H54 (cell line): ENCODE data around the gene GRIA1.
"Not testable (repeated sequence)": the region's sequence is repeated elsewhere in the genome, so short reads cannot be mapped to it uniquely, and the experiment has no call there.

Experiments
- DNase-seq: peaks from one replicate; pipeline ENCODE4 v3.0.0; 2011; ENCODE audit warnings: low spot score, mixed read lengths; ENCODE audit not compliant: insufficient read length
- FAIRE-seq: peaks from 3 replicates; lab custom pipeline; 2011; peaks lifted over from hg19 to GRCh38; lab: Jason Lieb, UNC
- POLR2A ChIP-seq: IDR thresholded peaks from 2 replicates; pipeline ENCODE4 v1.6.1; 2011; ENCODE audit warnings: low read depth, mild to moderate bottlenecking, low read length

GRIA1 gene

DNA sequence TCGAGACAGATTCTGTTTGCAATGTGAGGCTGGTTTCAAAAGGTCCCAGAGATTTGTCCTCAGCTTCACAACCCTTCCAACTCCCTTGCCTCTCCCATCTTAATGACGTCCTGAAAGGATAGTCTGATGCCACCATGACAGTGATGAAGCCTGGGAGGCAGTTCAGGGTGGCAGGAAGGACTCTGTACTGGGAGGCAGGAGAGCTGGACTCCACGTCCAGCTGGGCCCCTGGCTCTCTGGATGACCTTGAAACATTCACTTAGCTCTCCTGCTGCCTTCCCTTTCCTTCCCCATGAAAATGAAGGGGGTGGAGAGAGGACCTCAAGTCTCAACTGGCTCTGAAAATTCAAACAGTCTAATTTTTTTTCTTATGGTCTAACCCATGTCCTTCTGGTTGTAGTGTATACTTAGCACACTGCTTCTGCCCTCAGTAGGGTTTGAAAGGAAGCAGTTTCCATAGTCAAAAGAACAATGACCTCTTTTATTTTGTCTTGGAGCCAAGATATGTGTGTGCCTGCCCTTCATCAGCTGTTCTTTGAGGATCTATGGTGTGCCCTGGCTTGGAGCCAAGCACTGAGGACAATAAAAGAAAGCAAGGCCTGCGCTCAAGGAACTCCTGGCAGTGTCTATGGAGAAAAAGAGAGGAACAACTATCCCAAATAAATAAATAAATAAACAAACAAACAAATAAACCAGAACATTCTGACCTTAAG lies 188.3 kb downstream of the GRIA1 start:
- no peak for TF ChIP-seq POLR2A

DNA sequence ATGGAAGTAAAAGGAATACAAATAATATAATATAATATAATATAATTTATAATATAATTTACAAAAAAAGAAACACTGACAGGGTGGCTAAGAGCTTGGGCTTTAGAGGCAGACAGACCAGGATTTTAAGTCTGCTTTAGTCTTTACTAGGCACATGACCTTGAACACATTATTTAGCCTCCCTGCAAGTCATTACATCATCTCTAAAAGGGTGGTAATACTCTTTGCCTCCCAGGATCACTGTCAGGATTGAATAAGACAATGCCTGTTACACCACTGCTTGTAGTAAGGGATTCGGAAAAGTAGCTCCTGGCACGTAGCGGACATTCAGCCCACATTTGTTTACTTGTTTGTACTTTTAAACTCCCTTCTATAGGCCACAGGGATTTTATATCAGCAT lies 199.8 kb downstream of the GRIA1 start:
- no peak for DNase-seq
- FAIRE-seq = no peak
- TF ChIP-seq POLR2A = no peak

More for the DNA sequence above, 188.3 kb downstream of the GRIA1 start:
- no peak for DNase-seq
- FAIRE-seq = no peak

DNA sequence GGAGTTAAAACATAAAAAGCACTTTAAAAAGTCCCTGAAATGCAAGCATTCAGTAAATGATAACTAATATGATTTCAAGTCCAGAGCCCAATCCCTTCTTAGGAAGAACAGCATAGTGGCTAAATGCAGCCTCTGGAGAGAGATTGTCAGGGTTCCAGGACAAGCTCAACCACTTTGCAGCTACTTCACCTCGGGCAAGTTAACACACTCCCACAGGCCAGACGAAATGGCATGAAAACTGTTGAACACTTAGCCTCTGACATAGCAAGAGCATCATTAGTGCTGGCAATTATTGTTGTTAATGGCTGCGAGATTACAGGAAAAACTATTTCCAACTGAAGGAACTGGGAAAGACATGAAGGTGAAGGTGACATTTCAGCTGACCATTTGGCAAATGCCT lies 205.8 kb downstream of the GRIA1 start:
- FAIRE-seq = no peak
- TF ChIP-seq POLR2A = no peak
- DNase-seq = no peak

DNA sequence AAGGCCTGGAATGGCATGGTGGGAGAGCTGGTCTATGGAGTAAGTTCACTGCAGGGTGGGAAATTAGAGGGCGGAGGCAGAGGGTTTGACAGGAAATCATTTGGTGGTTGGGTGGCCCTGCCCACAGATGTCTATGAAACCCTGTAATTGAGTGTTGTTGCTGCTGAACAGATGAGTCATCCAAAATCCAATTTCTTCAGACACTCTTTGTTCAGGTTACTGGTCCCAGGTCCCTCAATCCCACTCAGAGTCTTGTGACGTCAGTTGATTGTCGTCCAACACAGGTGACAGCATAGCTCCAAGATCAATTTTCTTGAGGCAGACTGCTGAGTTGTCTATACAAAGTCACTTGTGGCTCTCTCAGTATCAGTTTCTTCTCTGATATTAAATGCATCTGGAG lies 208.6 kb downstream of the GRIA1 start:
- FAIRE-seq (no peak), DNase-seq (no peak)
- TF ChIP-seq POLR2A = no peak

DNA sequence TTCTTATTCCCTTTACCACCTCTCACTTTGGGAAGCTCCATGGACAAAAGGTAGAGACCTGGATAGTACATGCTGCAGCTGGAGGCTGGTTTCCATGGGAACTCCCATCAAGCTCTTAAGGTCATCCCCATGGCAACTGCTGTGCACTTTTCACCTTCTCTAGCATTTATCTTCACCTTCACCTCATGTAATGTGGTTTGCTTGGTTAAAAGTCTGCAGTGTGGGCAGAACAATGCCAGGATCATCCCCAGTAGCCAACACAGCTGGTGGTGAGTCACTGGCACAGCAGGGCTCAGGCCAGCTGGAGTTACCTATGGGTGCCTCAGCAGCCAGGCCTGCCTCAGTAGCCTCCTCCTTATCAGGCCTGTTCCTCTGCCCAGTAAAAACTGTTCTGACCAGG lies 210.5 kb downstream of the GRIA1 start:
- FAIRE-seq (no peak), DNase-seq (no peak)
- TF ChIP-seq POLR2A = no peak

DNA sequence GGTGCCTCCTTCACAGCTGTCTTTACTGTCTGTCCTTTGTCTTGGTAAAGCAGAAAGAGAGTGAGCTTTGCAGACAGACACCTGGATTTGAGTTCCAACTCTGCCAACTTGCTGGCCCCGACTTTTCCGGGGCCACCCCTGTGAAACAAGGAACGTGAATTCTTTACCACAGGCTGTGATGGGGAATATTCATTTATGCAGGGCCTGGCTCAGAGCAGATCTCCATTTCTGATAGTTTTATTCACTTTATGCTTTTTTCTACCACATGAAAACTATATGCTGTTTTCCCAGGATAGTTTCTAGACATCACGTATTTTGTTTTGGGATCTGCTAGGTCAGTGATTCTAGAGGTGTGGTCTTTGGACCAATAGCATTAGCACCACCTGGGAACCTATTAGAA lies 211.8 kb downstream of the GRIA1 start:
- FAIRE-seq (no peak), DNase-seq (no peak)
- no peak for TF ChIP-seq POLR2A

DNA sequence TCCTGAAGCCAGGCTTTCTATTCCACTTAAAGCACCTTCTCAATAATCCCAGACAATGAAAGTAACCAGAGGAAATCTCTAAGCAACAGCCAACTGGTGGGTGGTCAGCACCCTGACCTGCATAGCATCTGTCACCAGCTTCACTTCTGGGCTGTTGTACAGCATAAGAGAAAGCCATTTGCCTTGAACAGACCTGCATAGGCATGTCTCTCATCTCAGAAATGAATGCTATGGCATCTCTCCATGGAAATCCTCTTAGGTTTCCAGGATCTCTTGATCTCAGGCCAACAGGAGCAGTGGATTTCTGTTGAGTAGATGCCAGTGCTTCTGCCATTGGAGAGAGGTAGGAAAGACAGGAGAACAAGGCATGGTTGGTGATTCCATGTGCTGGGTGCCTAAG lies 213.6 kb downstream of the GRIA1 start:
- FAIRE-seq (no peak), DNase-seq (no peak)
- no peak for TF ChIP-seq POLR2A

DNA sequence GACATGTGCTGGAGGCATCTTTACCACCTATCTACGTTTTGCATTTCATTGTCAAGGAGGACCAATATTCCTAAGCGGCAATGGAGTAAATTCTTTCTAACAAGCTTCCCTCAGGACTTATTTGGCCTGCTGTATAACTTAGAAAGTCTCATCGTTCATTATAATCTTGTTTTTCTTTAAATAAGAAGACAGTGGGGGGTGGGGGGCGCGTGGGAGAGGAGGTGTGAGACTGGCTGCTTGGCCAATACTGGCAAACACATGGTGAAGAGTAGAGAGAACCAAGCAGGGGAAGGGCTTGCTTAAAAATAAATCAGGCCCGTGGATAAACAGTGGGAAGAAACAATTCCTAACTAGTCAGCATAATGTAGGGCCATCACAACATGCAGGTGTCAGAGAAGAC lies 217.2 kb downstream of the GRIA1 start:
- DNase-seq (no peak), FAIRE-seq (no peak)
- no peak for TF ChIP-seq POLR2A

DNA sequence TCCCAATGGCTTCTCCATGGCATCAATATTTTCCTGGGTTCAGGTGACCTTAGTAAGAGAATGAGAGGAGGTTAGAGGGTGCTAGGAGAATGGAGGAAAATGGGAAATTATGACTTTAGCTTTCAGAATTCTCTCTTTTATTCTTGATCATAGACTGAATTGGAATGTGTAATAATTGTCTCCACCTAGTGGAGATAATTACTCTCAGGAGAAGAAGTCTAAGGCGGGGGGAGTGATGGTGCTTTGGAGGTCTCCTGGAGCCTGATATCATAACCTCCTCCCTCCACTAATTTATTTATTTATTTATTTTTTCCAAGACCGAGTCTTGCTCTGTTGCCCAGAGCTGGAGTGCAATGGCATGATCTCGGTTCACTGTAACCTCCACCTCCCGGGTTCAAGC lies 221.3 kb downstream of the GRIA1 start:
- DNase-seq (no peak), FAIRE-seq (no peak)
- TF ChIP-seq POLR2A = no peak

DNA sequence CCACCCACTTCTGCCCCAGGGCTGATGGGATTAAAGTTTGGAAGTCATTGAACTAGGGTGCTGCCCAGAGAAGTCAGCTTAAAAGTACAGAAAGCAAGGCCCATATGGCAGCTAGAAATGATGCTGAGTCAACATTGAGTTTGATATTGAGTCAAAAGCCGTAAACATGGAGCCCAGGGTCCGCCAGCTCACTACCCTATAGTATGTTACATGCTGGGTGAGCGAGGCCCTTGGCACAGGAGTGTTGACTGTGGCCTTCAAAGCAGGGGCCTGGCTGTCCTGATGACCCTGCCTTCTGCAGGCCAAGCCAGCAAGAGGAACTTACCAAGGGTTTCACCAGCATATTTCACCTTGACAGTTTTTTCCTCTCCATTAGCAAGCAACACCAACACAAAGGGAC lies 222.5 kb downstream of the GRIA1 start:
- FAIRE-seq (no peak), DNase-seq (no peak)
- no peak for TF ChIP-seq POLR2A

DNA sequence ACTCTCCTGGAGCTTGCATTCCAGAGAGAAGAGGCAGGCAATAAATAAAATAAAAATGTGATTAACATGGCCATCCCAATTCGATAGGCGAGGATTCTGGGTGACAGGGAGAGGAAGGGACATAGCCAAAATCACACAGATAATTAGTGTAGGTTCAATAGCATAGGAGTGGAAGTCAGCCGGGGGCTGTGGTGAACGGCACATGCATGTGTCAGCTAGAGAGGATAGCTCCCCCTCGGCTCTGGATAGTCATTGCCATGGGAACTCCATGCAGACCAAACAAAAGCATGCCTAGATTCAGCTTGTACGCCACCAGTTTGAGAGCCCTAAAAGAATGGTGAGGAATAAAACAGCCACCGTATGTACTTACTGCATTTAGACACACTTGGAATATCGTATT lies 223.5 kb downstream of the GRIA1 start:
- TF ChIP-seq POLR2A = no peak

DNA sequence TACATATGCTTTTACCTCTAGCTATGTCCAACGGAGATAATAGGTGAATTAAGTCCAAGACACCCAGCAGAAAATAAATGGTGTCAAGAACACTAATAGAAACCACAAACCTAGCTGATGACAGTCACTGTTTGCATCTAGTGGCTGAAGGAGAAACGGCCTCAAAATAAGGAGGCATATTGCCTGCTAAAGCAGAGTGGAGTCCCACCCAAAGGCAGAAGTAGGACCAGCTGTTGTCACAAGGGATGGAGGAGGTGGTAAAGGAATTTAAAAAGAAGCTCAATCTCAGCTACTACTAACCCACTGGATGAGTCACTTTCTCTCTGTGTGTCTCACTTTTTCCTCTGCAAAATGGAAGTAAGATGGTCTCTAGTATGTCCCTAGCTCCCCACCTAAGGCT lies 224.3 kb downstream of the GRIA1 start:
- DNase-seq (no peak), FAIRE-seq (no peak)
- no peak for TF ChIP-seq POLR2A

More for the DNA sequence above, 223.5 kb downstream of the GRIA1 start:
- DNase-seq = no peak
- no peak for FAIRE-seq

DNA sequence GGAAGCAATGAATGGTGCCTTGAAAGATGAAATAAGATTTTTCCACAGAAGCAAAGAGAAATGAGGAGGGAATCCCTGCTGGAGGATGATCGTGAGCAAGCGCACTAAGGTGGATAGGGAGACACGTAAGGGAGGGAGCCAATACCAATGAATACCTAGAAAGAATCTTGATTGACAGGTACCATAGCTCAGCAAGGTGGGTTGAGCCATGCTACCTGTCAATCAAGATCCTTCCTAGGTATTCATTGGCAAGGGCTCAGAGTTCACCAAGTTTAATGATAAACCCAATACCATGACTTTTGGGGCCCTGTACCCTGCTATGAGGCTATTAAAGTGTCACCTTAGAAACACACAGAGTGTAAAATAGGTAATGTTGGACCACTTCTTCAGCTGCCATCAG lies 226.8 kb downstream of the GRIA1 start:
- no peak for TF ChIP-seq POLR2A
- FAIRE-seq (no peak), DNase-seq (no peak)

DNA sequence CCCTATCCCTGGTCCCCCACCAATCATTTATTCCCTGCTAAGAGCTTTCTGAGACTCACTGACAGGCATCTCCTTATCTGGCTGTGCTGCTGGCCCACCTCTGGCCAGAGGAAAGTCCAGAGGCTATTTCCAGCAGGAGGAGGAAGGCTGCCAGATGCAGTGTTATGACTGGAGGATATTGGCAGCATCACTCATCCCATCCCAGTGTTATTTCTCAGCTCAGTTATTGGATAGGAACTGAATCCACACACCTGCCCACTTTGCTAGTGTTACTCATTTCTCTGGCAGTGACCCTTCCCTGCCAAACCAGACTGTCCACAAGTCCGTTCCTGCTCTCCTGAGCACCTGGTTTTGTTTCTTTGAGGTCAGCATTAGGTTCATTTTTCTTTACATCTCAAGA lies 228.2 kb downstream of the GRIA1 start:
- FAIRE-seq = no peak
- no peak for TF ChIP-seq POLR2A

DNA sequence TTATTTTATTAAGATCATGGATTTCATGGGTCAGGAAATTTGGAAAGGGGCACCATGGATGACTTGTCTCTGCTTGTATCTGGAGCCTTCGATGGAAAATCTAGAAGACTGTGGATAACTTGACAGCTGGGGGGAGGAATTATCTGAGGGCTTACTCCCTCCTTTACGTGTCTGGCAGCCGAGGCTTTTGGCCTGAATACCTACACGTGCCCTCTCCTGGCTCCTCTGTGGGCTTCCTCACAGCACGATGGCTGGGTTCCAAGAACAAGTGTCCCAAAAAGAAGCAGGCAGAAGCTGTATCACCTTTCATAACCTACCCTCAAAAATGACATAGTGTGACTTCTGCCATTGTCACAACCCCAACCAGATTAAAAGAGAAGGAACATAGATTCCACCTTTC lies 228.9 kb downstream of the GRIA1 start:
- no peak for DNase-seq
- no peak for FAIRE-seq
- TF ChIP-seq POLR2A = no peak

More for the DNA sequence above, 228.2 kb downstream of the GRIA1 start:
- DNase-seq = no peak

DNA sequence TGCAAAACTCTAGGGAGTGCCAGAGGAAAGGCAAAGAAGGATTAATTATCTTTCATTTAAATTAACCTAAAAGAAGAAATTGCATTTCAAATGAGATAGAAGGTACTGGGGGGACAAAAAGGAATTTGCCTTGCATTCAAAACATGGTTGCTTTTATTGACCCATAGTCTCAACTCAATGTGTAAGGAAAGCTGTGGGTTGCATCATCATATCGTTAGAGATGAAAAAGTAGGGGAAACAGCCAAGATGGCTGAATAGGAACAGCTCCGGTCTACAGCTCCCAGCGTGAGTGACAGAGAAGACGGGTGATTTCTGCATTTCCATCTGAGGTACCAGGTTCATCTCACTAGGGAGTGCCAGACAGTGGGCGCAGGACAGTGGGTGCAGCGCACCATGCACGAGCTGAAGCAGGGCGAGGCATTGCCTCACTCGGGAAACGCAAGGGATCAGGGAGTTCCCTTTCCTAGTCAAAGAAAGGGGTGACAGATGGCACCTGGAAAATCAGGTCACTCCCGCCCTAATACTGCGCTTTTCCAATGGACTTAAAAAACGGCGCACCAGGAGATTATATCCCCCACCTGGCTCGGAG lies 232.6 kb downstream of the GRIA1 start:
- FAIRE-seq = not testable (repeated sequence)

More for the DNA sequence above, 232.6 kb downstream of the GRIA1 start:
- not testable (repeated sequence) for DNase-seq
